Sigmoid colon (tissue), 7 donors: ENCODE results near the gene ZNF774. TPM values are rescaled to one million over a fixed set of nuclear protein-coding genes. Genes with fewer than 3 reads are reported as not detected.

Source experiments
- DNase-seq: peaks from one replicate; pipeline ENCODE4 v3.0.0-alpha.2; 2019
- H3K27ac ChIP-seq, 4 donors: fragments of 200-600 bp; sonication (generic); one replicate each; pipeline ENCODE4 v1.5.1; 2016 to 2019; ENCODE audit warnings: mild to moderate bottlenecking in 1 of 4
- H3K27me3 ChIP-seq, 3 donors: fragments of 200-600 bp; sonication (generic); one replicate each; pipeline ENCODE4 v1.5.1; 2019; ENCODE audit warnings: mild to moderate bottlenecking in 1 of 3
- H3K36me3 ChIP-seq, 4 donors: fragments of 200-600 bp; sonication (generic); one replicate each; pipeline ENCODE4 v1.5.1; 2016 to 2019
- H3K4me1 ChIP-seq, 4 donors: fragments of 200-600 bp; sonication (generic); one replicate each; pipeline ENCODE4 v1.5.1; 2017 to 2019
- H3K4me3 ChIP-seq, 4 donors: fragments of 200-600 bp; sonication (generic); one replicate each; pipeline ENCODE4 v1.5.1; 2017 to 2019; ENCODE audit warnings: mild to moderate bottlenecking in 2 of 4, moderate library complexity in 1 of 4
- H3K9me3 ChIP-seq, 4 donors: fragments of 200-600 bp in 3 of 4; sonication (generic) in 3 of 4; one replicate each; pipeline versions ENCODE4 v1.5.1 to v1.6.1; 2013 to 2019
- CTCF ChIP-seq, 4 experiments: fragments of 450-650 bp in 3 of 4; fragments of 200-600 bp in 1 of 4; IDR thresholded peaks; one replicate each; pipeline ENCODE4 v1.5.1; 2016 to 2019; ENCODE audit warnings: antibody characterized with exemption in 4 of 4, mild to moderate bottlenecking in 3 of 4, moderate library complexity in 2 of 4
- EP300 ChIP-seq, 4 donors: sonication (generic); formaldehyde crosslinking; IDR thresholded peaks; one replicate each; pipeline ENCODE4 v1.6.1; 2017; ENCODE audit warnings: antibody characterized with exemption in 4 of 4
- POLR2A ChIP-seq, 2 donors: fragments of 450-650 bp; IDR thresholded peaks; one replicate each; pipeline ENCODE4 v1.6.1; 2016; ENCODE audit warnings: antibody characterized with exemption in 2 of 2, mild to moderate bottlenecking in 2 of 2, moderate library complexity in 2 of 2
- POLR2AphosphoS5 ChIP-seq, 4 donors: sonication (generic); formaldehyde crosslinking; IDR thresholded peaks; one replicate each; pipeline ENCODE4 v1.6.1; 2017; ENCODE audit warnings: antibody characterized with exemption in 4 of 4
- WGBS, 2 donors: extraction: QIAGEN DNeasy Blood & Tissue Kit; methylation state at CpG; one replicate each; pipeline ENCODE4 v1.1.7; 2013; 5-methylcytosine and 5-hydroxymethylcytosine counted together
- intact Hi-C: fragments of 100-400 bp; cut with DNase I; formaldehyde crosslinking; loops from one replicate; pipeline ENCODE4 v1.15.1; 2023
- polyA plus RNA-seq, 3 donors: library from polyadenylated mRNA; stranded (reverse); fragments of 200-250 nt; gene quantifications; one replicate each; pipeline ENCODE4 v1.2.3, GENCODE V29; 2013
- total RNA-seq, 4 donors: library from RNA; depleted of rRNA; stranded (reverse); fragments of >200 nt; gene quantifications; one replicate each; pipeline ENCODE4 v1.1.0, GENCODE V29; 2016
- donor health status: healthy with polysubstance abuse.
- donor health status: Bipolar disorder and iron deficiency.
- donor health status: healthy.

The ZNF774 gene
- total and polyA plus RNA-seq, 7 donors: 1.4 to 4.3 (median 2.3) TPM

GRCh38 chr15:90402223-90402622 is 50.1 kb downstream of the ZNF774 start:
- no peaks in the 10 kb centered on the region for H3K9me3 ChIP-seq
- H3K4me1 ChIP-seq: peaks cover 0 to 80% (median 74%) of the 10 kb centered on the region in 4 donors
- intact Hi-C loops: no loop called here
- peak overlapping the region; percentile 80 to 90 (median 86) for H3K27ac ChIP-seq
- TF ChIP-seq POLR2A (IDR thresholded peaks at IDR 0.05) (no peak), POLR2AphosphoS5 (IDR thresholded peaks at IDR 0.05) (peak in 3 of 4 donors; percentile 9 to 48 (median 42))
- DNase-seq: peak; percentile 73
- no peaks in the 10 kb centered on the region for H3K27me3 ChIP-seq
- no peaks in the 10 kb centered on the region for H3K36me3 ChIP-seq
- no peak overlapping the region for H3K4me3 ChIP-seq

DNA sequence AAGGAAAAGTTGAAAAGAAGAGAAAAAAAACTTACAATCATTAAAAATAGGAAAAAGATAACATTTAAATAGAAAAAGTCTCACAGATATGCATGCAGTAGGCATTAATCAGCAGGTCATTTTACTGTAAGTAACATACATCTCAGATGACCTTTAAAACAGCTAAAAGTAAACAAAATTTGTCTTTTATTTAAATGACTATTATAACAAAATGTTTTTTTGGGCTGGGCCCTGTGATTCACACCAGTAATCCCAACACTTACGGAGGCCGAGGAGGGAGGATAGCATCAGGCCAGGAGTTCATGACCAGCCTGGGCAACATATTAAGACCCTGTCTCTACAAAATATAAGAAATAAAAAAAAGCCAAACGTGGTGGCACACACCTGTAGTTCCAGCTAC is 50.7 kb downstream of the ZNF774 start:
- intact Hi-C loops: no loop called here
- 30 to 74% methylated on average over 3 of the region's 3 CpGs for WGBS, 2 donors
- H3K27me3 ChIP-seq: no peaks in the 10 kb centered on the region
- TF ChIP-seq POLR2A (IDR thresholded peaks at IDR 0.05): no peak
- no peak for TF ChIP-seq POLR2AphosphoS5 (IDR thresholded peaks at IDR 0.05)
- no peak for TF ChIP-seq CTCF (IDR thresholded peaks at IDR 0.05)
- TF ChIP-seq EP300 (IDR thresholded peaks at IDR 0.05): no peak
- peak overlapping the region; percentile 80 to 90 (median 86) for H3K27ac ChIP-seq
- no peak for DNase-seq
- H3K4me3 ChIP-seq: no peak overlapping the region
- no peaks in the 10 kb centered on the region for H3K9me3 ChIP-seq
- no peaks in the 10 kb centered on the region for H3K36me3 ChIP-seq
- H3K4me1 ChIP-seq: peaks cover 0 to 84% (median 77%) of the 10 kb centered on the region in 4 donors

DNA sequence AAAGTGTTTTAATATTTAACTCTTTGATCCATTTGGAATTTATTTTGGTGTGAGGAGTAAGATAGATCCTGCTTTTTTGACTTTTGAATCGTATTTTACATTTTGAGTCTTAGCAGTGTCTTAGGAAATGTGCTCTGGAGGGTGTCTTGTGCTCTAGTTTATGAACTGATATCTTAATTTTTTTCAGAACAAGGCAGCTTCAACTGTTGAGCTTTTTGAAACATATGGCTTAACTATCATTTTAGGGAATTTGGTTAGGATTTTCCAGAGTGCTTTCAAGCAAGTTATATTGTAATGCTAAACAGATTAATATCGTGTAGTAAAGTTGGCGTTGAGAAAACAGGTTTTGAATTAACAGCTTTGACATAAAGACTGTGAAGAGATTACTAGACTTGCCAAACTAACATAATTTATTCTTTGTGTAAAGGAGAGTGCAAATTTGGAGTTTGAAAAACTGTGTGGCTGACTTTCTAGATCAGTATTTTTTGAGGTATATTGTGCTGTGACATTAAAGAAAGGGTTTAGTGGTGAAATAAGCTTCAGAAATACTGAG is 53.0 kb downstream of the ZNF774 start:
- WGBS, 2 donors: 30 to 48% methylated on average over 3 of the region's 3 CpGs
- peak overlapping the region; percentile 80 to 90 (median 86) for H3K27ac ChIP-seq
- no peak for TF ChIP-seq POLR2A (IDR thresholded peaks at IDR 0.05)
- no peak for TF ChIP-seq EP300 (IDR thresholded peaks at IDR 0.05)
- TF ChIP-seq CTCF (IDR thresholded peaks at IDR 0.05): no peak
- TF ChIP-seq POLR2AphosphoS5 (IDR thresholded peaks at IDR 0.05): no peak
- DNase-seq: no peak
- no peak overlapping the region for H3K4me3 ChIP-seq
- peaks cover 0 to 84% (median 72%) of the 10 kb centered on the region in 4 donors for H3K4me1 ChIP-seq
- intact Hi-C loops: no loop called here
- no peaks in the 10 kb centered on the region for H3K36me3 ChIP-seq
- no peaks in the 10 kb centered on the region for H3K9me3 ChIP-seq
- no peaks in the 10 kb centered on the region for H3K27me3 ChIP-seq

DNA sequence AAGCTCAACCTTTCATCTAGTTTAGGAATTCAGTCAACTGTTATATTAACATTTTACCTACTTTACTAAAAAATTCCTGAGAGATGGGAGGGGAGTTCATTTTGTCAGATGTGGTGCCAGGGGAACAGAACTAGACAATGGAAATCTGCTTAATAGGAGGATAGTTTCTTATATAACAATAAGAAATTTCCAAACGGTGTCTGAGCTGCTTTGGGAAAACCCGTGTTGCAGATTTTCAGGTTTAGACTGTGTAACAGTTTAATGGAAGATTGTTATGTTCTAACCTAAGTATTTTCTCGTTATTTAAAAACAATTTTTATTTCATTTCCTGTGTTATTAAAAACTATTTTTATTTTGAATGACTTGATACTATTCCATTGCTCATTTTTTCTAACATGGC is 55.3 kb downstream of the ZNF774 start:
- TF ChIP-seq POLR2A (IDR thresholded peaks at IDR 0.05) (no peak), EP300 (IDR thresholded peaks at IDR 0.05) (no peak), POLR2AphosphoS5 (IDR thresholded peaks at IDR 0.05) (no peak), CTCF (IDR thresholded peaks at IDR 0.05) (no peak)
- WGBS, 2 donors: 24 to 56% methylated on average over 3 of the region's 3 CpGs
- Histone ChIP-seq H3K27ac (peak overlapping the region in 3 of 4 donors; percentile 85 to 90 (median 86)), H3K9me3 (no peaks in the 10 kb centered on the region), H3K4me3 (no peak overlapping the region), H3K4me1 (peaks cover 0 to 72% (median 59%) of the 10 kb centered on the region in 4 donors), H3K27me3 (no peaks in the 10 kb centered on the region), H3K36me3 (no peaks in the 10 kb centered on the region)
- no peak for DNase-seq
- intact Hi-C loops: no loop called here

DNA sequence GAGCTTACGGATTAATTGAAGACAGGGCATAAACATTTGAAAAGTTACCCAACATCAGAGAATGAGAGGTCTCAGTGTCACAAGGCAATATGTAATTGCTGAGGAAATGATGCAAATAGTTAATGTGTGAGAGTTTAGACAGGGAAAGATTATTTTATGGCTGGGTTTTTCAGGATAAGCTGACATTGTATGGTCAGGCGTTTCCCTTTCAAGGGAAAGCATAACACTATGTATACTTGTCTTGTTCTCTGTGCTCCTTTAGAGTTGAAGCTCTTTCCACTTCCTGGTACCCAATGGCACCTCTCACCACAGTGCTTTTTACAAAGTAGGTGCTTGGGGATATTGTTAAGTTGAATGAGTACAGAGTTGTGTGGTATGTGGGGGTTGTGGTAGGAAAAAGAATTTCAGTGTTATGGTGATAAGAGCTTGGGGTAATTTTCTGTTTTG is 55.8 kb downstream of the ZNF774 start:
- no peak overlapping the region for H3K4me3 ChIP-seq
- no peaks in the 10 kb centered on the region for H3K27me3 ChIP-seq

More for the DNA sequence above, 55.8 kb downstream of the ZNF774 start:
- no peak for TF ChIP-seq POLR2A (IDR thresholded peaks at IDR 0.05)
- TF ChIP-seq EP300 (IDR thresholded peaks at IDR 0.05): no peak
- TF ChIP-seq CTCF (IDR thresholded peaks at IDR 0.05): no peak
- no peak for TF ChIP-seq POLR2AphosphoS5 (IDR thresholded peaks at IDR 0.05)
- WGBS, 2 donors: 8 to 51% methylated on average over 2 of the region's 2 CpGs
- intact Hi-C loops: no loop called here
- Histone ChIP-seq H3K36me3 (no peaks in the 10 kb centered on the region), H3K9me3 (no peaks in the 10 kb centered on the region), H3K27ac (peak overlapping the region; percentile 39 to 90 (median 86)), H3K4me1 (peaks cover 0 to 72% (median 59%) of the 10 kb centered on the region in 4 donors)
- DNase-seq: no peak
